ENCODE data around the gene PHEX.

DNA sequence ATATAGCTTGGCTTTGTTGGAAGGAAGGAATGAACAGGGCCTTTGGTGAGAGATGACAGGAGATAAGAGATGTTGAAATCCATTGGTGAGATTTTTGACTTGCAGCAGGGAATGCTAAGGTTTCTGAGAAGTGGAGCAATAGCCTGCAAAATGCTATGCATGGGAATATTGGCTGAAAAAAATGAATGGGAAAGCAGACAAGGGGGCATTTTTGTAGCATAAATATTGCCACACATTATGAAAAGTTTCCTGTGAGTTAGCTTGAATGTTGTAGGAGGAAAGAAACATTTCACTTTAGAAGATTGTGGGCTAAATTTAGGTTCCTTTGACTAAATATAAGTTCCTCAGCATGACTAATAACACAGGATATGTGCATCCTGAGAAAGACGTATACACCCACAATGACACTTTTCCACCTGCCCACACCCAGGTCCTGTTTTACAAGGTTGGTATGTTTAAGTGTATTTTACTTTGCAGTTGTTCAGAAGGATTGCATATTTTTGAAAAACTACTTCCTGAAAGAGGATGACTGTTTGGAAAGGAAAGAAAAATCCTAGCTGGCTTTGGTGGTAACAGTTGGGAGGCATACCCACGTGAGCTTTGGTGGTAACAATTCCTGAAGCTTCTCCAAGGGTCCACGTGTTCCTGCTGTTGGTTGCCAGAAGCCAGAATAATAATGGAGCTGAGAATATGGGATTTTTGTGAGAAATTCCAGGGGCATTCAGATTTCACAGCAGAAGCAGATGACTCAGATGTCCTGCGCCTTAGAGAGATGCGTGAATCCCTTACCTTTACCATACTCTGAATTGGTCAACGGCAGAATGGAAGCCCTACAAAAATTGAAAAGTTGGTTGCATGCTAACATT, 28.5 kb downstream of the PHEX start:
- TF ChIP-seq, protein P1, sequence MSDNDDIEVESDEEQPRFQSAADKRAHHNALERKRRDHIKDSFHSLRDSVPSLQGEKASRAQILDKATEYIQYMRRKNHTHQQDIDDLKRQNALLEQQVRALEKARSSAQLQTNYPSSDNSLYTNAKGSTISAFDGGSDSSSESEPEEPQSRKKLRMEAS (IDR thresholded peaks at IDR 0.05), result no peak
- TF ChIP-seq EGR1 (IDR thresholded peaks at IDR 0.05), result no peak
- no peak for TF ChIP-seq CREB1 (IDR thresholded peaks at IDR 0.05; ENCODE audit: low read depth)
- TF ChIP-seq EP300 (IDR thresholded peaks at IDR 0.05; ENCODE audit: borderline replicate concordance), result no peak
- TF ChIP-seq FOXM1 (IDR thresholded peaks at IDR 0.05; ENCODE audit: borderline replicate concordance, low read depth), result no peak
- no peak for TF ChIP-seq TCF12 (IDR thresholded peaks at IDR 0.05; ENCODE audit: low read depth)
- TF ChIP-seq YY1 (IDR thresholded peaks at IDR 0.05; ENCODE audit: low read depth), result no peak
- TF ChIP-seq RAD21 (IDR thresholded peaks at IDR 0.05; ENCODE audit: low read depth), result no peak
- TF ChIP-seq, protein P2, sequence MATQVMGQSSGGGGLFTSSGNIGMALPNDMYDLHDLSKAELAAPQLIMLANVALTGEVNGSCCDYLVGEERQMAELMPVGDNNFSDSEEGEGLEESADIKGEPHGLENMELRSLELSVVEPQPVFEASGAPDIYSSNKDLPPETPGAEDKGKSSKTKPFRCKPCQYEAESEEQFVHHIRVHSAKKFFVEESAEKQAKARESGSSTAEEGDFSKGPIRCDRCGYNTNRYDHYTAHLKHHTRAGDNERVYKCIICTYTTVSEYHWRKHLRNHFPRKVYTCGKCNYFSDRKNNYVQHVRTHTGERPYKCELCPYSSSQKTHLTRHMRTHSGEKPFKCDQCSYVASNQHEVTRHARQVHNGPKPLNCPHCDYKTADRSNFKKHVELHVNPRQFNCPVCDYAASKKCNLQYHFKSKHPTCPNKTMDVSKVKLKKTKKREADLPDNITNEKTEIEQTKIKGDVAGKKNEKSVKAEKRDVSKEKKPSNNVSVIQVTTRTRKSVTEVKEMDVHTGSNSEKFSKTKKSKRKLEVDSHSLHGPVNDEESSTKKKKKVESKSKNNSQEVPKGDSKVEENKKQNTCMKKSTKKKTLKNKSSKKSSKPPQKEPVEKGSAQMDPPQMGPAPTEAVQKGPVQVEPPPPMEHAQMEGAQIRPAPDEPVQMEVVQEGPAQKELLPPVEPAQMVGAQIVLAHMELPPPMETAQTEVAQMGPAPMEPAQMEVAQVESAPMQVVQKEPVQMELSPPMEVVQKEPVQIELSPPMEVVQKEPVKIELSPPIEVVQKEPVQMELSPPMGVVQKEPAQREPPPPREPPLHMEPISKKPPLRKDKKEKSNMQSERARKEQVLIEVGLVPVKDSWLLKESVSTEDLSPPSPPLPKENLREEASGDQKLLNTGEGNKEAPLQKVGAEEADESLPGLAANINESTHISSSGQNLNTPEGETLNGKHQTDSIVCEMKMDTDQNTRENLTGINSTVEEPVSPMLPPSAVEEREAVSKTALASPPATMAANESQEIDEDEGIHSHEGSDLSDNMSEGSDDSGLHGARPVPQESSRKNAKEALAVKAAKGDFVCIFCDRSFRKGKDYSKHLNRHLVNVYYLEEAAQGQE (IDR thresholded peaks at IDR 0.05; ENCODE audit: low read depth), result no peak
- TF ChIP-seq, protein P3, sequence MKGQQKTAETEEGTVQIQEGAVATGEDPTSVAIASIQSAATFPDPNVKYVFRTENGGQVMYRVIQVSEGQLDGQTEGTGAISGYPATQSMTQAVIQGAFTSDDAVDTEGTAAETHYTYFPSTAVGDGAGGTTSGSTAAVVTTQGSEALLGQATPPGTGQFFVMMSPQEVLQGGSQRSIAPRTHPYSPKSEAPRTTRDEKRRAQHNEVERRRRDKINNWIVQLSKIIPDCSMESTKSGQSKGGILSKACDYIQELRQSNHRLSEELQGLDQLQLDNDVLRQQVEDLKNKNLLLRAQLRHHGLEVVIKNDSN (IDR thresholded peaks at IDR 0.05), result no peak
- TF ChIP-seq CEBPB (IDR thresholded peaks at IDR 0.05), result no peak

All from Ishikawa (cell line).